HG03066 (cell line): ENCODE data around the gene UBE2K.
A peak's percentile ranks its signal among the peaks of the same experiment; 100 is the strongest.
"Not testable (repeated sequence)": the region's sequence is repeated elsewhere in the genome, so short reads cannot be mapped to it uniquely, and the experiment has no call there.

Source experiments
- ATAC-seq: cut with Tn5 transposase; IDR thresholded peaks from one replicate; pipeline ENCODE4 v1.9.1; 2021; ENCODE audit warnings: low read depth; ENCODE audit not compliant: unreplicated experiment

UBE2K gene

DNA sequence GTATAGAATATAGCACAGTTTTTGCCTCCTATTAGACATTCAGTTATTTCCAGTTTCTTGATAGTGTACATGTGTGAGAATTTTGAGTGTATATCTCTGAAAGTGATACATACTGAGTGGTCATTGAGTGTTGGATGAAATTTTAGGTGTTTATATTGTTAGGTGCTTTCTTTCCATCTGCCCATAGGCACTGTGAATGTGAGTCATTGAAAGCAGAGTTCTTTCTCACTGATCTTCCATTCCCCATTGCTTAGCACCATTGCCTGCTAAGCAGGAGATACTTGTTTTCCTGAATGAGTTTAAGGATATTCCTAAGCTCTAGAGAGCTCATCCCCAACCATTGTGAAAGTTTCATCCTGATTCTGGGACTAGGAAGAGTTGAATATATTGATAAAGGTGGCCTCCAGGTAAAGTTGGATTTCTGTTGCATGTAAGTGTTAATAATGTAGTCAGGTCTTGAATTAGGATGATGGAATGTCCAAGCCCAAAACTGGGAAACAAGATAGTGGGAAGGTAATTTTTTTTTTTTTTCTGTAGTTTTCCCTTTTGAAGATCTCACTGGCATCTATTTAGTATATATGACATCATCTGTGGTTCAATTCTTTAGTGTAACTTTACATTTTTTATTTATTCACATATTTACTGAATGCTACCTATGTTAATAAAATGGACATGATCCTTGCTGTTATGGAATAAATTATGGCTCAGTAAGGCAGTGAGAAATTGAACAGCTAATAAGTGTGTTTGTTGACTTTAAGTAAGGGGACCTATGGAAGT lies 22.1 kb downstream of the UBE2K start:
- ATAC-seq: no peak

GRCh38 chr4:39721273-39721672 lies 23.3 kb downstream of the UBE2K start:
- ATAC-seq: not testable (repeated sequence)

DNA sequence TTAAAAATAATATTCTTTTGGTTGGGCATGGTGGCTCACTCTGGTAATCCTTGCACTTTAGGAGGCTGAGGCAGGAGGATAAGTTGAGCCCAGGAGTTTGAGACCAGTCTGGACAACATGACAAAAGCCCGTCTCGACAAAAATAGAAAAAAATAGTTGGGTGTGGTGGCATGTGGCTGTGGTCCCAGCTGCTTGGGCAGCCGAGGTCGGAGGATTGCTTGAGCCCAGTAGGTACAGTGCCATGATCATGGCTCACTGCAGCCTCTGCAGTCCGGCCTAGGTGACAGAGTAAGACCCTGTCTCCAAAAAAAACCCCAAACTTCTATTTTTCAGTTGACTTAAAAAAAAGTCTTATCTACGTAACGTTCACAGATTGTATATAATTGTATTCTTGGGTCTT lies 23.9 kb downstream of the UBE2K start:
- no peak for ATAC-seq

GRCh38 chr4:39729557-39729956 lies 31.6 kb downstream of the UBE2K start:
- no peak for ATAC-seq

DNA sequence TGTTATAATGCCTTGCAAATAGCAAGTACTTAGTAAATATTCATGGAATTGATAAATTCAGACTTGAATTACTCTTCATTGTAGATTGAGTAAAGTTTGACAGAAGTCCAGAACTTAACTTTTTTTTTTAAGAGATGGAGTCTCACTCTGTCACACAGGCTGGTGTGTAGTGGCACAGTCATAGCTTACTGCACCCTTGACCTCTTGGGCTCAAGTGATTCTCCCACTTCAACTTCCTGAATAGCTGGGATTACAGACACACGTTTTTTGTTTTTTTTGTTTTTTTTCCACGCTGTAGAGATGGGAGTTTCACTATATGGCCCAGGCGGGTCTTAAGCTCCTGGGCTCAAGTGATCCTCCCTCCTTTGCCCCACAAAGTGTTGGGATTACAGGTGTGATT lies 32.1 kb downstream of the UBE2K start:
- ATAC-seq: no peak

DNA sequence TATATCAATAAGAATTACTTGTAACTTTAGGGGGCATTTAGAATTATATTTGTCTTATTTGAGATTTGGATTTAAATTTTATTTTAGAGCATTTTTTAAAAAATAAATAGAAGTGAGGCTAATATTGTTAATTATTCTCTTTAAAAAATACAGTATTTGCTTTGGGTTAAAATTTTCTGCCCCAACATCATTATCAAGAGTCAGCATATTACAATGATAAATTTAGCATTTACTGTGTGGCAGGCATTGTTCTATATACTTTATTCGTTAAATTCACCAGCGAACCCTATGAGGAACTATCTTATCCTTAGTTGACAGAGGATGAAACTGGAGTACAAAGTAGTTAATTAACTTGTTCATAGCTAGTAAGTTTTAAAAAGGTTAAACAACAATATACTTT lies 34.0 kb downstream of the UBE2K start:
- ATAC-seq: no peak

DNA sequence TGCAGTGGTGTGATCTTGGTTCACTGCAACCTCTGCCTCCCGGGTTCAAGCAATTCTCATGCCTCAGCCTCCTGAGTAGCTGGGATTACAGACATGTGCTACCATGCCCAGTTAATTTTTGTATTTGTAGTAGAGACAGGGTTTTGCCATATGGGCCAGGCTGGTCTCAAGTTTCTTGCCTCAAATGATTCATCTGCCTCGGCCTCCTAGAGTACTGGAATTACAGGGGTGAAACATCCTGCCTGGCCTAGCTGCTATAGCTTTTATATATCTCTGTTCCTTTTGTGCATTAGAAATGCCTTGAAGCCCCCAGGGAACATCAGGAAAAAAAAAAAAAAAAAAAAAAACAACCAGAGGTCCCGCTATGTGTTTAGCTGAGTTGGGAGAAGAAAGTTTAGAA lies 34.8 kb downstream of the UBE2K start:
- ATAC-seq: no peak

GRCh38 chr4:39739591-39739990 lies 41.7 kb downstream of the UBE2K start:
- not testable (repeated sequence) for ATAC-seq

GRCh38 chr4:39741401-39741800 lies 43.5 kb downstream of the UBE2K start:
- ATAC-seq: no peak

DNA sequence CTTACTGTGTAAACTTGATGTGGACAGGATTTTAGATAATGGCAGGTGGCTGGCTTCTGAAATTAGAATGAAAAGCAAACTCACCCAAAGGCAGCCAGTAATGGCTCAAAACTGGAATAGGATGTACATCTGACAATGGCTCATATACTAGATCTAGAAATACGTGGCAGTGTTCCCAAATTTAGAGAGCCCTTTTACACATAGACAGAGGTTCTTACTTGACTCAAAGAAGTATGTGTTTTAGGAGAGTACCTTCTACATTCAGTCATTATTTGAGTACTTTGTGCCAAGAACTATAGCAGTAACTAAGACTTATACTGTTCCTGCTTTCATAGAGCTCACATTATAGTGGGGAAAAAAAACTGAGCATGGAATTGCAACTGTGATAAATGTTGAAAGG lies 48.0 kb downstream of the UBE2K start:
- no peak for ATAC-seq

- no peak for ATAC-seq
These were observed 52.3 kb downstream of the UBE2K start for GRCh38 chr4:39750216-39750615.

DNA sequence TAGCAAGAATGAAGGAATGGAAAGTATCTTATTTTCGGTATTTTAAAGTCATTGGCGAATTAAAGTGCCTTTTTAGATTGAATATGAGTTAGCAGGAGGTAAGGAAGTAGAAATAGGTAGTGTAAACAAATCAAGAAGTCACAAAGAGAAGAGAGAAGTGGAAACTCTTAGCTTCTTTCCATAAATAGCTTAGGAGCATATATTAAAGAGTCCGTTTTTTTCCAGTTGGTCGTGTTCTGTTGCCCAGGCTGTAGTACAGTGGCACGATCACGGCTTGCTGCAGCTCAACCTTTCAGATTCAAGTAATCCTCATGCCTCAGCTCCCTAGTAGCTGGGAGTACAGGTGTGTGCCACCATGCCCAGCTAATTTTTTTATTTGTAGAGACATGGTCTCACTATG lies 56.4 kb downstream of the UBE2K start:
- ATAC-seq: no peak

- no peak for ATAC-seq
These were observed 58.2 kb downstream of the UBE2K start for GRCh38 chr4:39756159-39756558.

- no peak for ATAC-seq
These were observed 60.2 kb downstream of the UBE2K start for GRCh38 chr4:39758176-39758575.

DNA sequence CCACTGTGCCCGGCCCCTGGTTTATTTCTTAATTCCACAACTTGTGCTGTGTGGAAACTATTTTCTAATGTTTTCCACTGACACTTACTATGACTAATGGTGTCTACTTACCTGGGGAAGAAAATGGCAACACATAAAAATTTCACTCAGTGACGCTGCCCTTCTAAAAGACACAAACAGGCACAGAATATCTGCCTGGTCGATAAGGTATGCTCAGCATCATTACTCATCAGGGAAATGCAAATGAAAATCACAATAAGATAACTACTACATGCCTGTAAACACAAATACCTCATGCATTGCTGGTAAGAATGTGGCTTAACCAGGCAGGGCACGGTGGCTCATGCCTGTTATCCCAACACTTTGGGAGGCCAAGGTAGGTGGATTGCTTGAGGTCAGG lies 61.6 kb downstream of the UBE2K start:
- ATAC-seq: no peak

- ATAC-seq: no peak
These were observed 63.2 kb downstream of the UBE2K start for GRCh38 chr4:39761005-39761667.

GRCh38 chr4:39763714-39764572 lies 66.0 kb downstream of the UBE2K start:
- ATAC-seq: peak; percentile 74

GRCh38 chr4:39770005-39770404 lies 72.1 kb downstream of the UBE2K start:
- no peak for ATAC-seq

DNA sequence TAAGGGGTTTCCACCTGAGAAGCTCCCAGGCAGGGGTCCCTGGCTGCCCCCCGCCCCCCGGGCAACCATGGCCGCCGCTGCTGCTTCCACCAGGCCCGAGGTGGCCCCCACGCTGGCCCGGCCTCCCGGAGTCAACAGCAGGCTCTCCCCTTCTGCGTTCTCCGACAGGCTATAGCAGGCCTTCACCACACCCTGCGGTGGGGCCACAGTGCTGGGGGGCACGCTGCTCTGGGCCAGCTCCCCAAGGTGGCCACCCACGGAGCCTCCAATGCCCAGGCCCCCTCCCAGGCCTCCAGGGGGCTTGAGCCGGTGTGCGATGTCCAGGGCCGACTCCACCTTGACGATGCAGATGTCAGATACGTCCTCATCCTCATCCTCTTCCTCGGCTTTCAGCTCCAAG lies 72.5 kb downstream of the UBE2K start:
- ATAC-seq: no peak

DNA sequence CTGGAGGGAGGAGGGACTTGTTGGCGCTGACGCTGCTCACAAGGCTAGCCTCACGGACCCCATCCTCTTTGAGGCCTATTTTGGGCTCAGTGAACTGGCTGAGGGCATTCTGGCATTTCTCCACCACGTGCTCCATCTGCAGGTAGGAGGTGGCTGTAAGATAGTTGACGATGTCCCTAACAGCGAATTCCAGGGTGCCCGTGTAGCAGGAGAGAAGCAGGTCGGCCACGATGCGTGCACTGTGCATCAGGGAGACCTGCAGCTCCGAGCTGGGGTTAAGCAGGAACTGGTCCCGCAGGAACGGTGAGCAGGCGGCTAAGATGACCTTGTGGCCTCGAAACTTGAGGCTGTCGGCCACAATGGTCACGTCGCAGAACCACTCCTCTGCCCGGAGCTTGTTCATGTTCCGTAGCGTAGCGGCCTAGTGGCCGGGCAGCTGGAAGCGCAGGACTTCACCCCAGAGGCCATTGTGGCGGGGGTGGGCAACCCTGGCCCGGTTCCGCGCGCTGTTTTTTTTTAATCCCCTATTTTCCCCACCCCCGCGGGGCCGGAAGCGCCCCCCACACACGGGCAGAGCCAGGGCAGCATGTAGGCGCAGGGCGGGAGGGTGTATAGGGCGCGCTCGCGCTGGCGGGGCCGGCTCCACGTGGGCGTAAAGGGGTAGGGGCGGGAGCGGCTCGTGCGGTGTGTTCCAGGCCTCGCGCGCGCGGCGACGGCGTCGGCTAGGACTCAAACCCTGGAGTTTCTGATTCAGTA lies 73.2 kb downstream of the UBE2K start:
- ATAC-seq: no peak

DNA sequence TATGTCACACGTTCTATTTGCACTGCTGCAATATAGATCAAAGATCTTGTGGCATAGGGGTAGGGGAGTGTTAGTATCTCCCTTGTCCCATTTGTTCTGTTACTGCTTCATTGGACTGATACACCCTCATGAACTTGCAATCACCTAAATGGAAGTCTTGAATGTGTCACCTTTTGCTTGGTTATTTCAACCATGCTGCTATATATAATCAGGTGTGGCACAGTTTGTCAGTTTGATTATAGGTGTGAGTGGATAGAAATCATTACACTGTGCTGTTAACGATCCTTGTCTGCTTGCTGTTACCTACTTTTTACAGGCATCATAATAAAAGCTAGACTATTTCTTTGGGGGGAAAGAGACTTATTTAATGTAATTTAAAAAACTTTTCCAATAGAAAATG lies 84.1 kb downstream of the UBE2K start:
- ATAC-seq: not testable (repeated sequence)
